ENCODE results near the gene ZNF683.

The ZNF683 gene

DNA sequence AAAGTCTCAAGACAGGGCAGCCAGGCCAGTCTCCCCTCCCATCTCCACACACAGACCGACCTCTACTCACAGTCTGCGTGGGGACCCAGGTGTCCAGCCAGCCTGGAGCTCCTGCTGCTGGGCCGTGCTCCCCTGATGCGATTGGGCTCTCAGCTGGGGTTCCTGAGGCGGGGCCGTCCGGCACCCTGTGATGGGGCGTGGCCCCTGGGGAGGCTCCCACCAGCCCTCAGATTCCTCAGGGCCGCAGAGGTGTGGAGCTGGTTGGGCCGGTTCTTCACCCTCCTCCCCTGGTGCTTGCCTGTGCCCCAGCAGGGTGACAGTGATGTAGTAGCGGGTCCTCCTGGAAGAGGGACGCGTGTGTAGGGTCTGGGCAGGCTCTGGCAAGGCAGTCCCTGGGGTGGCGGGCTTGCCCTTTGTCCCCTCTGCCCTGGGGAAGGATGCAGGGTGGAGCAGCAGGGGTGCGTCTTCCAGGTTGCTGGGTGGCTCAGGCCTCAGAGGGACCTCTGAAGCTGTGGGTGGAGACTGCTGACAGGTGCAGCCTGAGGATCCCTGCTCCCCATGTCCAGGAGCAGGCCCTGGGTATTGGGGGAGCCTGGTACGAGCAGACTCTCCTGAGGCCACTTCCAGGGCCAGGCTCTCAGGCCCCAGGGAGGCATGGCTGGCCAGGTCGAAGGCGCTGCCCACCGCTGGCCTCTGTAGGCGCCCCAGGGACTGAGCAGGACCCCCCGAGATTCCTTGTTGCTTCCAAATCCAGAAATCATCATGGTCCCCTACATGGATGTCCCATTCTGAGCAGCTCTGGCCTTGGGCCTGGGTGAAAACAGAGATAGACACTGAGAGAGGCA is 18.4 kb downstream of the ZNF683 start, which contains the start of gene CRYBG2:
CRYBG2 (minus strand) TSS at position 155 of the 845 bp plus-strand sequence. CDS start 7,473 bp downstream, outside the sequence.
- TF ChIP-seq, protein P1, sequence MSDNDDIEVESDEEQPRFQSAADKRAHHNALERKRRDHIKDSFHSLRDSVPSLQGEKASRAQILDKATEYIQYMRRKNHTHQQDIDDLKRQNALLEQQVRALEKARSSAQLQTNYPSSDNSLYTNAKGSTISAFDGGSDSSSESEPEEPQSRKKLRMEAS (IDR thresholded peaks at IDR 0.05): peak; percentile 70
- TF ChIP-seq TAF1 (IDR thresholded peaks at IDR 0.05; ENCODE audit: low read depth) (no peak), EGR1 (IDR thresholded peaks at IDR 0.05) (no peak), FOXM1 (IDR thresholded peaks at IDR 0.05; ENCODE audit: borderline replicate concordance, low read depth) (peak; percentile 45; the same call in 1 of the 2 replicates), ZBTB7A (IDR thresholded peaks at IDR 0.05; ENCODE audit: low read depth) (peak; percentile 78), TCF12 (IDR thresholded peaks at IDR 0.05; ENCODE audit: low read depth) (peak; percentile 94), EP300 (IDR thresholded peaks at IDR 0.05; ENCODE audit: borderline replicate concordance) (peak; percentile 86), YY1 (IDR thresholded peaks at IDR 0.05; ENCODE audit: low read depth) (peak; percentile 54; the same call in 1 of the 2 replicates), NFIC (IDR thresholded peaks at IDR 0.05) (peak; percentile 68), TEAD4 (IDR thresholded peaks at IDR 0.05) (peak; percentile 88), CREB1 (IDR thresholded peaks at IDR 0.05; ENCODE audit: low read depth) (no peak)

DNA sequence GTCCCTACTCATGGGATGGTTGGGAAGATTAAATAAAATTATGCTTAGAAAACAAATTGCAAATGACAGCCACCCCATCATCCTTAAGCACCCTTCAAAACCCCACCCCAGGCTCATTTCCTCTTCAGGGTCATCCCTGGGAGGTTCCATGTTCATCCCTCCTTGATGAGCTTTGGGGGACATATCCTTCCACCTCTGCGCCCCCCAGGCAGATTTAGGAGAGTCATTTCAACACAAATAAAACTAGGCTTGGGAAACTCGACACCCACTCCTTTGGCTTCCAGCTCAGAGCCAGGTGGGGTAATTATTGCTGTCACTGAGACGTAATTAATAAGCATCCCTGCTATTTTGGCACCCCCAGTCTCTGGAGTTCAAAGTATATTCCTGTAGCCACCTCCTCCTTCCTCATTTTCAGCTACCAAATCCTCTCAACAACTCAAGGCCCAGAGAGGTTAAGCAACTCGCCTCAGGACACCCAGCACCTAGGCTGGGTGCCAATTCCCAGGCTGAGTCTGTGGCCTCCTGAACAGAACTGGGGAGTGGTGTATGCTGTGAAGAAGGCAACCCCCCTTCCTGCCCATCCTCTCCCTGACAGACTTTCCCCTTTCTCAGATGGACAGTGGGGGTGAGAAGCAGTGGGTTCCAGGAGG is 19.2 kb downstream of the ZNF683 start:
- TF ChIP-seq NFIC (IDR thresholded peaks at IDR 0.05): peak; percentile 52; the same call in 1 of the 2 replicates
- TF ChIP-seq YY1 (IDR thresholded peaks at IDR 0.05; ENCODE audit: low read depth): no peak

DNA sequence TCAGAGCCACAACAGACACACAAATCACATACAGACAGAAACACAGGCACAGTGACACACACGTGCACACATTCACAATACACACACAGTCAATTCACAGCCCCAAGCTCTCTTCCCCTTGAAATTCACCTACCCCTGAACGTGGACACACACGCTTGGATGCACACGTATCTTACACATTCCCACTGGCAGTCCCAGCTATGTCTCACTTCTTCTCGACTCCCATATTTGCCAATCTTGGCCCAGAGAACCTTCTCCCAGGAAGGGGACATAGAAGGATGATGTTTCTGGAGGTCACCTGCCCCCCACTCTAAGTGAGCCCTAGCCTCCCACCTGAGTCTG is 20.2 kb downstream of the ZNF683 start:
- TF ChIP-seq YY1 (IDR thresholded peaks at IDR 0.05; ENCODE audit: low read depth): no peak
- no peak for TF ChIP-seq EP300 (IDR thresholded peaks at IDR 0.05; ENCODE audit: borderline replicate concordance)
- TF ChIP-seq FOXM1 (IDR thresholded peaks at IDR 0.05; ENCODE audit: borderline replicate concordance, low read depth): no peak
- no peak for TF ChIP-seq TAF1 (IDR thresholded peaks at IDR 0.05; ENCODE audit: low read depth)
- no peak for TF ChIP-seq CREB1 (IDR thresholded peaks at IDR 0.05; ENCODE audit: low read depth)
- no peak for TF ChIP-seq EGR1 (IDR thresholded peaks at IDR 0.05)
- TF ChIP-seq CEBPB (IDR thresholded peaks at IDR 0.05): no peak
- no peak for TF ChIP-seq RAD21 (IDR thresholded peaks at IDR 0.05; ENCODE audit: low read depth)
- TF ChIP-seq, protein P1 (IDR thresholded peaks at IDR 0.05): no peak
- TF ChIP-seq, protein P2, sequence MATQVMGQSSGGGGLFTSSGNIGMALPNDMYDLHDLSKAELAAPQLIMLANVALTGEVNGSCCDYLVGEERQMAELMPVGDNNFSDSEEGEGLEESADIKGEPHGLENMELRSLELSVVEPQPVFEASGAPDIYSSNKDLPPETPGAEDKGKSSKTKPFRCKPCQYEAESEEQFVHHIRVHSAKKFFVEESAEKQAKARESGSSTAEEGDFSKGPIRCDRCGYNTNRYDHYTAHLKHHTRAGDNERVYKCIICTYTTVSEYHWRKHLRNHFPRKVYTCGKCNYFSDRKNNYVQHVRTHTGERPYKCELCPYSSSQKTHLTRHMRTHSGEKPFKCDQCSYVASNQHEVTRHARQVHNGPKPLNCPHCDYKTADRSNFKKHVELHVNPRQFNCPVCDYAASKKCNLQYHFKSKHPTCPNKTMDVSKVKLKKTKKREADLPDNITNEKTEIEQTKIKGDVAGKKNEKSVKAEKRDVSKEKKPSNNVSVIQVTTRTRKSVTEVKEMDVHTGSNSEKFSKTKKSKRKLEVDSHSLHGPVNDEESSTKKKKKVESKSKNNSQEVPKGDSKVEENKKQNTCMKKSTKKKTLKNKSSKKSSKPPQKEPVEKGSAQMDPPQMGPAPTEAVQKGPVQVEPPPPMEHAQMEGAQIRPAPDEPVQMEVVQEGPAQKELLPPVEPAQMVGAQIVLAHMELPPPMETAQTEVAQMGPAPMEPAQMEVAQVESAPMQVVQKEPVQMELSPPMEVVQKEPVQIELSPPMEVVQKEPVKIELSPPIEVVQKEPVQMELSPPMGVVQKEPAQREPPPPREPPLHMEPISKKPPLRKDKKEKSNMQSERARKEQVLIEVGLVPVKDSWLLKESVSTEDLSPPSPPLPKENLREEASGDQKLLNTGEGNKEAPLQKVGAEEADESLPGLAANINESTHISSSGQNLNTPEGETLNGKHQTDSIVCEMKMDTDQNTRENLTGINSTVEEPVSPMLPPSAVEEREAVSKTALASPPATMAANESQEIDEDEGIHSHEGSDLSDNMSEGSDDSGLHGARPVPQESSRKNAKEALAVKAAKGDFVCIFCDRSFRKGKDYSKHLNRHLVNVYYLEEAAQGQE (IDR thresholded peaks at IDR 0.05; ENCODE audit: low read depth): no peak
- TF ChIP-seq, protein P3, sequence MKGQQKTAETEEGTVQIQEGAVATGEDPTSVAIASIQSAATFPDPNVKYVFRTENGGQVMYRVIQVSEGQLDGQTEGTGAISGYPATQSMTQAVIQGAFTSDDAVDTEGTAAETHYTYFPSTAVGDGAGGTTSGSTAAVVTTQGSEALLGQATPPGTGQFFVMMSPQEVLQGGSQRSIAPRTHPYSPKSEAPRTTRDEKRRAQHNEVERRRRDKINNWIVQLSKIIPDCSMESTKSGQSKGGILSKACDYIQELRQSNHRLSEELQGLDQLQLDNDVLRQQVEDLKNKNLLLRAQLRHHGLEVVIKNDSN (IDR thresholded peaks at IDR 0.05): no peak
- no peak for TF ChIP-seq ZBTB7A (IDR thresholded peaks at IDR 0.05; ENCODE audit: low read depth)
- no peak for TF ChIP-seq NFIC (IDR thresholded peaks at IDR 0.05)
- no peak for TF ChIP-seq TCF12 (IDR thresholded peaks at IDR 0.05; ENCODE audit: low read depth)
- no peak for TF ChIP-seq TEAD4 (IDR thresholded peaks at IDR 0.05)

DNA sequence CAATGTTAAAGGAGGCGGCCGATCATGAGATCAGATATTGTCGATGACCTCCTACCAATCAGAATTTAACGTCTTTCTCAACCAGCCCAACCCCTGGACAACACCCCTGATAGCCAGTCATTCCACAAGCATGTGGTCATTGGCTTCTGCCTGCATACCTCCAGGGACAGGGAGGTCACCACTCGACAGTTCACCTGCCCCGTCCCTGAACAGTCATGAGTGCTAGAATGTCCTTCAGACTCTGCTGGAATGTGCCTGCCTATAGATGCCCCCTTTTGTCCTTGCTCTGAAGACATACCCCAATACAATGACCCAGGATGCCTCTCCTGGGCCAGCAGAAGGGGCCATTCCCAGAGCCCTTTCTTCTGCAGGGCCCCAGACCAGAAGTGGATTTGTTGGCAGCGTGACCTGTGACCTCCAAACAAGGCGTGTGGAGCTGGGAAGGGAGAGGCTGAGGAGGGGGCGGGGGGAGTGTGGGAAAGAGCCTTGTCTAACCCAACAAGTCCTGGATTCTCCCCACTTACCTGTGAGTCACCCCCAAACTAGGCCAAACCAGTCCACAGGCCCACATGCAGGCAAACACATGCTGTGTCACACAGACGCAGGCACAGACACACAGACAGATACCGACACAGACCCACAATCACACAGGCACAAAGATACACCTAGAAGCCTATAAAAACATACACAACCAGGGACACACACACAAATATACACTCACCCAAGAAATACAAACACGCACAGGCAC is 20.8 kb downstream of the ZNF683 start:
- no peak for TF ChIP-seq TCF12 (IDR thresholded peaks at IDR 0.05; ENCODE audit: low read depth)
- TF ChIP-seq, protein P1 (IDR thresholded peaks at IDR 0.05): 0 out of 2 replicates have a peak, but pooled peaks have one; percentile 21
- TF ChIP-seq TEAD4 (IDR thresholded peaks at IDR 0.05): peak; percentile 36; the same call in 1 of the 2 replicates

DNA sequence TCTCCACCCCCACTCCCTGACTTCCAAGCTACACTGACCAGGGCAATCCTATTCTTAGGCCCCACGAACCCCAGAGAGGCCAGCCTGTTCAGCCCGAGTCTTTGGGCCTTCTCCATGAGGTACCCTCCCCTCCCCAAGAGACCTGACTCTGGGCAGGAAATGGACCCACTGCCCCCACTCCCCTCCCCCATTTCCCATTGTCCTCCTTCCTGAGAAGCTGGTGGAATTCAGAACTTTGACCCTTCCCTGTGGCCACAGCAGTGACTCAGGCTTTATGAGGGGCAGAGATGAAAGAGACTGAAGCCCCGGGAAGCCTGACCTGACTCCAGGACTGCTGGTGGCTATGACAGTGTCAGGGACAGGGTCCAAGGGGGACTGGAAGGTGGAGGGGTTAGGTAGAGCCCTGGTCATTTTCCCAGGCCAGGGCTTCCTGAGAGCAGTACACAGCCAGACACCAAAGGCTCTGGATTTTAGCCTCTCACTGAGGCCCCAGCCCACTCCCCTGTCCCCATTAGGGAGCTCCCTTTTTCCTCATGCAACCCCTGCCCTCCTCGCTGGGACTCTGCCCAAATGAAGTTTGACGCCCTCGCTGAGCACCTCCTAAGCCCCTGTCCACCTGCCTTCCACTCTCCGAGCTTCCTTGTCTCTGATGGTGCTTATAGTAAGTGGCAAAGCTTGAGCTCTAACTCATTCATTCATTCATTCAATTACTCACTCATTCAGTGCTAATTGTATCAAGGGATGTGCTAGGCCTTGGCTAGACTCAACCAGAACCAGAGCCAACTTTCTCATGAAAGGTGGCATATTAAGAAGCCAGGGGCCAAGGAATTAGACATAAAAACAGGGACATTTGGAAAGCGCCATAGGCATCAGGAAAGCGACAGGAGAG is 21.6 kb downstream of the ZNF683 start:
- TF ChIP-seq NFIC (IDR thresholded peaks at IDR 0.05) (no peak), EGR1 (IDR thresholded peaks at IDR 0.05) (no peak), RAD21 (IDR thresholded peaks at IDR 0.05; ENCODE audit: low read depth) (no peak), ZBTB7A (IDR thresholded peaks at IDR 0.05; ENCODE audit: low read depth) (no peak), FOXM1 (IDR thresholded peaks at IDR 0.05; ENCODE audit: borderline replicate concordance, low read depth) (no peak), EP300 (IDR thresholded peaks at IDR 0.05; ENCODE audit: borderline replicate concordance) (no peak; the same call in 1 of the 2 replicates), TAF1 (IDR thresholded peaks at IDR 0.05; ENCODE audit: low read depth) (no peak), CEBPB (IDR thresholded peaks at IDR 0.05) (no peak), YY1 (IDR thresholded peaks at IDR 0.05; ENCODE audit: low read depth) (no peak), CREB1 (IDR thresholded peaks at IDR 0.05; ENCODE audit: low read depth) (no peak), TCF12 (IDR thresholded peaks at IDR 0.05; ENCODE audit: low read depth) (no peak)
- TF ChIP-seq, protein P3 (IDR thresholded peaks at IDR 0.05): no peak
- TF ChIP-seq, protein P2 (IDR thresholded peaks at IDR 0.05; ENCODE audit: low read depth): no peak

Data from Ishikawa (cell line).